Mucosa of descending colon (tissue), 3 donors: ENCODE results near the gene SEPTIN1. TPM values are rescaled to one million over a fixed set of nuclear protein-coding genes. Genes with fewer than 3 reads are reported as not detected.

ENCODE experiments used
- ATAC-seq: fragments of 200-7000 bp; cut with Tn5 transposase; one replicate; pipeline ENCODE4 v1.9.1; 2020; ENCODE audit warnings: mild to moderate bottlenecking, moderate library complexity
- DNase-seq, 3 donors: peaks; one replicate each; pipeline ENCODE4 v3.0.0-alpha.2; 2020
- H3K36me3 ChIP-seq: fragments of 200-600 bp; one replicate; pipeline ENCODE4 v1.8.0; 2021; ENCODE audit warnings: low read depth, mild to moderate bottlenecking
- H3K4me1 ChIP-seq: fragments of 200-600 bp; one replicate; pipeline ENCODE4 v1.8.0; 2021; ENCODE audit warnings: low read depth, mild to moderate bottlenecking
- H3K4me3 ChIP-seq: fragments of 200-600 bp; one replicate; pipeline ENCODE4 v1.8.0; 2021; ENCODE audit warnings: mild to moderate bottlenecking
- H3K9me3 ChIP-seq: fragments of 200-600 bp; one replicate; pipeline ENCODE4 v1.8.0; 2021; ENCODE audit warnings: mild to moderate bottlenecking
- CTCF ChIP-seq: fragments of 200-600 bp; IDR thresholded peaks from one replicate; pipeline ENCODE4 v1.8.0; 2022; ENCODE audit warnings: antibody characterized with exemption, mild to moderate bottlenecking
- intact Hi-C, 2 donors: fragments of 100-400 bp; cut with DNase I in 1 of 2; cut with micrococcal nuclease in 1 of 2; formaldehyde crosslinking; loops; one replicate each; pipeline versions ENCODE4 v1.11.0 to v1.11.1; 2022; cut with DNase I, micrococcal nuclease
- total RNA-seq, 3 donors: library from RNA; stranded (reverse); fragmentation: NEBNext Ultra II Directional in 2 of 3; extraction: Animal tissue kit (Norgen Biotek cat#: 25700) in 2 of 3; gene quantifications; one replicate each; pipeline versions ENCODE4 v1.2.1 to v1.2.4, GENCODE V29; 2021 to 2023
- donor health status: DM: no; HTN: no; CAD: no; lungs with moderate emphysema.
- donor health status: DM: no; HTN: no; CAD: no.
- donor health status: DM: no; HTN: yes; CAD: no.

SEPTIN1 gene
- total RNA-seq, 3 donors from 2014 or later, result 5.6 to 6.1 (median 6.0) TPM

GRCh38 chr16:30414159-30414558 lies 31.8 kb upstream of the SEPTIN1 start:
- no peaks in the 10 kb centered on the region for H3K36me3 ChIP-seq
- no peaks in the 10 kb centered on the region for H3K9me3 ChIP-seq
- H3K4me1 ChIP-seq, result peaks cover 8% of the 10 kb centered on the region
- intact Hi-C loops, result no loop called here
- no peak overlapping the region for H3K4me3 ChIP-seq
- DNase-seq, result peak in 1 of 3 donors; percentile 7
- TF ChIP-seq CTCF, result no peak
- ATAC-seq, result no peak

GRCh38 chr16:30413112-30413806 lies 30.9 kb upstream of the SEPTIN1 start:
- DNase-seq, result no peak
- no peaks in the 10 kb centered on the region for H3K36me3 ChIP-seq
- TF ChIP-seq CTCF, result no peak
- intact Hi-C loops, result no loop called here
- H3K4me3 ChIP-seq, result no peak overlapping the region
- H3K4me1 ChIP-seq, result peaks cover 8% of the 10 kb centered on the region
- ATAC-seq, result no peak
- H3K9me3 ChIP-seq, result no peaks in the 10 kb centered on the region

GRCh38 chr16:30409125-30410060 lies 27.0 kb upstream of the SEPTIN1 start:
- intact Hi-C loops, result no loop called here
- DNase-seq (peak; percentile 91 to 97 (median 96)), ATAC-seq (peak; percentile 80)
- H3K36me3 ChIP-seq, result no peaks in the 10 kb centered on the region
- TF ChIP-seq CTCF, result peak; percentile 94
- H3K4me3 ChIP-seq, result no peak overlapping the region
- H3K4me1 ChIP-seq, result peaks cover 3% of the 10 kb centered on the region
- H3K9me3 ChIP-seq, result no peaks in the 10 kb centered on the region

- Histone ChIP-seq H3K4me1 (peaks cover 3% of the 10 kb centered on the region), H3K4me3 (peak overlapping the region; percentile 29), H3K36me3 (no peaks in the 10 kb centered on the region), H3K9me3 (no peaks in the 10 kb centered on the region)
- DNase-seq (no peak), ATAC-seq (no peak)
- no peak for TF ChIP-seq CTCF
- intact Hi-C loops, result no loop called here
These were observed 25.6 kb upstream of the SEPTIN1 start for GRCh38 chr16:30407804-30408534.

GRCh38 chr16:30407102-30407803 lies 24.9 kb upstream of the SEPTIN1 start, which contains the start of gene ZNF771:
Gene ZNF771, plus strand, starts transcription at chr16:30407606. Its CDS starts 448 bp downstream, at chr16:30408054.
- H3K4me1 ChIP-seq, result peaks cover 3% of the 10 kb centered on the region
- H3K9me3 ChIP-seq, result no peaks in the 10 kb centered on the region
- ATAC-seq (peak; percentile 97), DNase-seq (peak; percentile 96 to 99 (median 98))
- peak within 1 kb of the TSS; percentile 29 for H3K4me3 ChIP-seq
- intact Hi-C loops, result no loop called here
- no peaks in the 10 kb centered on the region for H3K36me3 ChIP-seq
- TF ChIP-seq CTCF, result no peak
